ENCODE data around the gene TRHDE.

The TRHDE gene

GRCh38 chr12:72368719-72369422, 96.7 kb downstream of the TRHDE start:
- Histone ChIP-seq H2BK15ac (ENCODE audit: low read length) (no peak overlapping the region), H3K36me3 (replicated peaks in 1 of 2; ENCODE audit: control insufficient read depth in 2 of 2, insufficient read depth in 2 of 2, low read length in 2 of 2) (no peaks in the 10 kb centered on the region), H3K79me1 (ENCODE audit: low read depth, low read length) (no peaks in the 10 kb centered on the region), H3K23ac (ENCODE audit: low read depth, low read length, poor library complexity) (no peak overlapping the region), H2AFZ (ENCODE audit: low read length) (no peak overlapping the region), H3K4me3 (ENCODE audit: low read length in 2 of 2) (no peak overlapping the region), H3K4me1 (ENCODE audit: control insufficient read depth in 2 of 2, insufficient read depth in 1 of 2, low read depth in 1 of 2, low read length in 2 of 2) (peaks cover 0 to 1% of the 10 kb centered on the region in 2 donors), H4K91ac (ENCODE audit: low read depth, low read length, poor library complexity) (no peak overlapping the region), H3K27me3 (ENCODE audit: control insufficient read depth in 3 of 3, insufficient read depth in 3 of 3, low read depth in 1 of 3, low read length in 3 of 3) (no peaks in the 10 kb centered on the region), H3K9ac (ENCODE audit: low read depth, low read length, poor library complexity) (no peak overlapping the region), H2BK120ac (ENCODE audit: low read depth, low read length) (no peak overlapping the region), H3K14ac (ENCODE audit: low read length) (no peak overlapping the region), H2BK5ac (ENCODE audit: low read length) (no peak overlapping the region), H3K18ac (ENCODE audit: low read length) (no peak overlapping the region), H3K4ac (ENCODE audit: low read length) (no peak overlapping the region), H3K4me2 (ENCODE audit: insufficient read depth, low read length, poor library complexity, severe bottlenecking) (no peak overlapping the region), H3K9me3 (replicated peaks in 1 of 2; ENCODE audit: control insufficient read depth in 2 of 2, insufficient read depth in 1 of 2, low read depth in 1 of 2, low read length in 2 of 2) (peaks cover 0 to 2% of the 10 kb centered on the region in 2 donors), H2BK12ac (ENCODE audit: low read length) (no peak overlapping the region), H3K27ac (replicated peaks; ENCODE audit: low read length) (no peak overlapping the region), H2AK5ac (ENCODE audit: low read depth, low read length) (no peak overlapping the region), H4K8ac (ENCODE audit: low read depth, low read length) (no peak overlapping the region)
- no CpG with 5 or more reads among the region's 3 CpGs for WGBS, 2 donors (ENCODE audit: extremely low coverage in 2 of 2, insufficient read length in 2 of 2, insufficient replicate concordance in 1 of 2)
- no peak for DNase-seq (ENCODE audit: low spot score)

GRCh38 chr12:72369423-72369959, 97.3 kb downstream of the TRHDE start:
- Histone ChIP-seq H2BK5ac (ENCODE audit: low read length) (no peak overlapping the region), H3K36me3 (replicated peaks in 1 of 2; ENCODE audit: control insufficient read depth in 2 of 2, insufficient read depth in 2 of 2, low read length in 2 of 2) (no peaks in the 10 kb centered on the region), H4K91ac (ENCODE audit: low read depth, low read length, poor library complexity) (no peak overlapping the region), H3K27me3 (ENCODE audit: control insufficient read depth in 3 of 3, insufficient read depth in 3 of 3, low read depth in 1 of 3, low read length in 3 of 3) (no peaks in the 10 kb centered on the region), H3K79me1 (ENCODE audit: low read depth, low read length) (no peaks in the 10 kb centered on the region), H2AK5ac (ENCODE audit: low read depth, low read length) (no peak overlapping the region), H3K27ac (replicated peaks; ENCODE audit: low read length) (no peak overlapping the region), H3K4me1 (ENCODE audit: control insufficient read depth in 2 of 2, insufficient read depth in 1 of 2, low read depth in 1 of 2, low read length in 2 of 2) (peaks cover 0 to under 1% of the 10 kb centered on the region in 2 donors), H3K9ac (ENCODE audit: low read depth, low read length, poor library complexity) (no peak overlapping the region), H2BK15ac (ENCODE audit: low read length) (no peak overlapping the region), H3K14ac (ENCODE audit: low read length) (no peak overlapping the region), H2BK120ac (ENCODE audit: low read depth, low read length) (no peak overlapping the region), H3K4me3 (ENCODE audit: low read length in 2 of 2) (no peak overlapping the region), H2AFZ (ENCODE audit: low read length) (no peak overlapping the region), H3K18ac (ENCODE audit: low read length) (no peak overlapping the region), H3K23ac (ENCODE audit: low read depth, low read length, poor library complexity) (no peak overlapping the region), H3K4ac (ENCODE audit: low read length) (no peak overlapping the region), H2BK12ac (ENCODE audit: low read length) (no peak overlapping the region), H4K8ac (ENCODE audit: low read depth, low read length) (no peak overlapping the region), H3K4me2 (ENCODE audit: insufficient read depth, low read length, poor library complexity, severe bottlenecking) (no peak overlapping the region), H3K9me3 (replicated peaks in 1 of 2; ENCODE audit: control insufficient read depth in 2 of 2, insufficient read depth in 1 of 2, low read depth in 1 of 2, low read length in 2 of 2) (peaks cover 0 to 2% of the 10 kb centered on the region in 2 donors)
- no peak for DNase-seq (ENCODE audit: low spot score)
- WGBS, 2 donors (ENCODE audit: extremely low coverage in 2 of 2, insufficient read length in 2 of 2, insufficient replicate concordance in 1 of 2), result no CpG with 5 or more reads among the region's 4 CpGs

- no peak for DNase-seq (ENCODE audit: low spot score)
- Histone ChIP-seq H3K27me3 (ENCODE audit: control insufficient read depth in 3 of 3, insufficient read depth in 3 of 3, low read depth in 1 of 3, low read length in 3 of 3) (no peaks in the 10 kb centered on the region), H3K36me3 (replicated peaks in 1 of 2; ENCODE audit: control insufficient read depth in 2 of 2, insufficient read depth in 2 of 2, low read length in 2 of 2) (no peaks in the 10 kb centered on the region), H3K4ac (ENCODE audit: low read length) (no peak overlapping the region), H2BK120ac (ENCODE audit: low read depth, low read length) (no peak overlapping the region), H3K4me3 (ENCODE audit: low read length in 2 of 2) (no peak overlapping the region), H3K4me1 (ENCODE audit: control insufficient read depth in 2 of 2, insufficient read depth in 1 of 2, low read depth in 1 of 2, low read length in 2 of 2) (peaks cover 2 to 4% of the 10 kb centered on the region in 2 donors), H3K14ac (ENCODE audit: low read length) (no peak overlapping the region), H3K27ac (replicated peaks; ENCODE audit: low read length) (no peak overlapping the region), H4K8ac (ENCODE audit: low read depth, low read length) (no peak overlapping the region), H2AK5ac (ENCODE audit: low read depth, low read length) (no peak overlapping the region), H2BK5ac (ENCODE audit: low read length) (no peak overlapping the region), H2BK15ac (ENCODE audit: low read length) (no peak overlapping the region), H3K9me3 (replicated peaks in 1 of 2; ENCODE audit: control insufficient read depth in 2 of 2, insufficient read depth in 1 of 2, low read depth in 1 of 2, low read length in 2 of 2) (no peaks in the 10 kb centered on the region), H3K4me2 (ENCODE audit: insufficient read depth, low read length, poor library complexity, severe bottlenecking) (no peak overlapping the region), H3K79me1 (ENCODE audit: low read depth, low read length) (peaks cover 1% of the 10 kb centered on the region), H3K9ac (ENCODE audit: low read depth, low read length, poor library complexity) (no peak overlapping the region), H4K91ac (ENCODE audit: low read depth, low read length, poor library complexity) (no peak overlapping the region), H3K23ac (ENCODE audit: low read depth, low read length, poor library complexity) (no peak overlapping the region), H3K18ac (ENCODE audit: low read length) (no peak overlapping the region), H2BK12ac (ENCODE audit: low read length) (no peak overlapping the region), H2AFZ (ENCODE audit: low read length) (no peak overlapping the region)
- no CpG with 5 or more reads among the region's 2 CpGs for WGBS, 2 donors (ENCODE audit: extremely low coverage in 2 of 2, insufficient read length in 2 of 2, insufficient replicate concordance in 1 of 2)
Observed at GRCh38 chr12:72380441-72380840, 108.3 kb downstream of the TRHDE start.

GRCh38 chr12:72388322-72388721, 116.2 kb downstream of the TRHDE start:
- Histone ChIP-seq H3K36me3 (replicated peaks in 1 of 2; ENCODE audit: control insufficient read depth in 2 of 2, insufficient read depth in 2 of 2, low read length in 2 of 2) (peaks cover 0 to 1% of the 10 kb centered on the region in 2 donors), H3K9ac (ENCODE audit: low read depth, low read length, poor library complexity) (no peak overlapping the region), H2AK5ac (ENCODE audit: low read depth, low read length) (no peak overlapping the region), H3K23ac (ENCODE audit: low read depth, low read length, poor library complexity) (no peak overlapping the region), H3K9me3 (replicated peaks in 1 of 2; ENCODE audit: control insufficient read depth in 2 of 2, insufficient read depth in 1 of 2, low read depth in 1 of 2, low read length in 2 of 2) (peaks cover 0 to 4% of the 10 kb centered on the region in 2 donors), H3K18ac (ENCODE audit: low read length) (no peak overlapping the region), H2BK120ac (ENCODE audit: low read depth, low read length) (no peak overlapping the region), H2BK5ac (ENCODE audit: low read length) (no peak overlapping the region), H3K27ac (replicated peaks; ENCODE audit: low read length) (no peak overlapping the region), H3K4ac (ENCODE audit: low read length) (no peak overlapping the region), H3K27me3 (ENCODE audit: control insufficient read depth in 3 of 3, insufficient read depth in 3 of 3, low read depth in 1 of 3, low read length in 3 of 3) (no peaks in the 10 kb centered on the region), H3K4me3 (ENCODE audit: low read length in 2 of 2) (no peak overlapping the region), H3K4me1 (ENCODE audit: control insufficient read depth in 2 of 2, insufficient read depth in 1 of 2, low read depth in 1 of 2, low read length in 2 of 2) (no peaks in the 10 kb centered on the region), H3K4me2 (ENCODE audit: insufficient read depth, low read length, poor library complexity, severe bottlenecking) (no peak overlapping the region), H3K14ac (ENCODE audit: low read length) (no peak overlapping the region), H3K79me1 (ENCODE audit: low read depth, low read length) (peaks cover under 1% of the 10 kb centered on the region), H2BK15ac (ENCODE audit: low read length) (no peak overlapping the region), H2AFZ (ENCODE audit: low read length) (no peak overlapping the region), H4K91ac (ENCODE audit: low read depth, low read length, poor library complexity) (no peak overlapping the region), H4K8ac (ENCODE audit: low read depth, low read length) (no peak overlapping the region), H2BK12ac (ENCODE audit: low read length) (no peak overlapping the region)
- no peak for DNase-seq (ENCODE audit: low spot score)

Data from neuronal stem cell (in vitro differentiated cells).